H1 (cell line): ENCODE results near the gene LKAAEAR1. TPM values are rescaled to one million over a fixed set of nuclear protein-coding genes. Genes with fewer than 3 reads are reported as not detected.

Experiments used
- CTCF ChIA-PET: fragments of 300-600 bp; sonication (Branson Sonifier 250); formaldehyde crosslinking; loops from one replicate; lab custom pipeline; 2021; ENCODE audit not compliant: partially characterized antibody; lab: Charles Lee
- POLR2A ChIA-PET: fragments of 300-600 bp; sonication (Branson Sonifier 250); formaldehyde crosslinking; loops from one replicate; lab custom pipeline; 2021; ENCODE audit warnings: inconsistent platforms; ENCODE audit not compliant: partially characterized antibody; lab: Charles Lee
- DNase-seq, 2 experiments: peaks; one replicate each; pipeline versions ENCODE4 v3.0.0 to v3.0.0-alpha.2; 2010 to 2022; ENCODE audit warnings: low spot score in 2 of 2, low read depth in 1 of 2, mixed read lengths in 1 of 2
- FAIRE-seq: peaks from 2 replicates; lab custom pipeline; 2011; peaks lifted over from hg19 to GRCh38; lab: Jason Lieb, UNC
- H2AFZ ChIP-seq: 2 replicates; pipeline ENCODE4 v1.8.1; 2012; ENCODE audit warnings: low read length, inconsistent platforms
- H2AK5ac ChIP-seq: 2 replicates; pipeline ENCODE4 v1.6.1; 2013; ENCODE audit warnings: low read depth, low read length
- H2BK120ac ChIP-seq: replicated peaks from 2 replicates; pipeline ENCODE3; 2013; ENCODE audit warnings: low read depth, low read length, inconsistent platforms
- H2BK12ac ChIP-seq: 2 replicates; pipeline ENCODE4 v1.6.1; 2013; ENCODE audit warnings: low read depth, low read length
- H2BK15ac ChIP-seq: 2 replicates; pipeline ENCODE4 v1.6.1; 2013; ENCODE audit warnings: low read length
- H2BK20ac ChIP-seq: 2 replicates; pipeline ENCODE4 v1.6.1; 2013; ENCODE audit warnings: low read length
- H2BK5ac ChIP-seq: 2 replicates; pipeline ENCODE4 v1.6.1; 2013; ENCODE audit warnings: low read depth, low read length
- H3K14ac ChIP-seq: 2 replicates; pipeline ENCODE4 v1.6.1; 2013; ENCODE audit warnings: inconsistent platforms; ENCODE audit not compliant: insufficient read length
- H3K18ac ChIP-seq: 2 replicates; pipeline ENCODE4 v1.6.1; 2013; ENCODE audit warnings: low read length; ENCODE audit errors: extremely low read depth
- H3K23ac ChIP-seq: 2 replicates; pipeline ENCODE4 v1.6.1; 2013; ENCODE audit warnings: inconsistent platforms; ENCODE audit not compliant: insufficient read length
- H3K23me2 ChIP-seq: 2 replicates; pipeline ENCODE4 v1.6.1; 2013; ENCODE audit warnings: low read depth, low read length
- H3K27ac ChIP-seq: 2 replicates; pipeline ENCODE4 v1.6.1; 2011; ENCODE audit warnings: low read depth, low read length, inconsistent platforms
- H3K27me3 ChIP-seq, 4 experiments: replicated peaks in 1 of 4; 1 replicate in 1 of 4; 2 replicates in 3 of 4; pipeline versions ENCODE4 v1.6.1 to v1.8.1; 2011 to 2013; ENCODE audit warnings: low read length in 3 of 4, mild to moderate bottlenecking in 3 of 4, inconsistent platforms in 2 of 4, mixed read lengths in 2 of 4, moderate library complexity in 1 of 4; ENCODE audit not compliant: control insufficient read depth in 3 of 4, insufficient read depth in 3 of 4; ENCODE audit errors: extremely low read depth in 1 of 4
- H3K36me3 ChIP-seq, 4 experiments: 2 replicates each; pipeline versions ENCODE4 v1.6.1 to v1.8.1; 2011 to 2013; ENCODE audit warnings: mild to moderate bottlenecking in 4 of 4, low read length in 3 of 4, moderate library complexity in 2 of 4, control low read depth in 1 of 4, inconsistent platforms in 1 of 4; ENCODE audit not compliant: insufficient read depth in 4 of 4, control insufficient read depth in 2 of 4
- H3K4ac ChIP-seq: replicated peaks from 2 replicates; pipeline ENCODE3; 2013; ENCODE audit warnings: low read length, low read depth, mixed read lengths, inconsistent platforms; ENCODE audit not compliant: insufficient read length
- H3K4me1 ChIP-seq, 4 experiments: replicated peaks in 1 of 4; 1 replicate in 1 of 4; 2 replicates in 3 of 4; pipeline versions ENCODE4 v1.6.1 to v1.8.1; 2011 to 2013; ENCODE audit warnings: low read length in 3 of 4, inconsistent platforms in 2 of 4, mixed read lengths in 1 of 4; ENCODE audit not compliant: insufficient read depth in 4 of 4, control insufficient read depth in 3 of 4
- H3K4me2 ChIP-seq, 2 experiments: 2 replicates each; pipeline versions ENCODE4 v1.6.1 to v1.8.1; 2011 to 2013; ENCODE audit warnings: low read depth in 2 of 2, low read length in 2 of 2, control low read depth in 1 of 2, inconsistent platforms in 1 of 2, mild to moderate bottlenecking in 1 of 2; ENCODE audit not compliant: insufficient read depth in 1 of 2
- H3K4me3 ChIP-seq, 4 experiments: fragments of 200-600, 300-600 bp in 1 of 4; sonication (generic), shearing (Covaris generic), sonication (Bioruptor Twin) in 1 of 4; 2 replicates each; pipeline versions ENCODE4 v1.5.1 to v1.8.1; 2011 to 2016; ENCODE audit warnings: low read length in 4 of 4, low read depth in 3 of 4, control low read depth in 2 of 4, inconsistent platforms in 2 of 4, mild to moderate bottlenecking in 2 of 4, mixed read lengths in 1 of 4, moderate library complexity in 1 of 4; ENCODE audit not compliant: insufficient read depth in 2 of 4; ENCODE audit errors: extremely low read depth in 1 of 4
- H3K56ac ChIP-seq: replicated peaks from 2 replicates; pipeline ENCODE3; 2013; ENCODE audit warnings: low read depth, mild to moderate bottlenecking, mixed read lengths, low read length, inconsistent platforms; ENCODE audit not compliant: insufficient read length
- H3K79me1 ChIP-seq: 2 replicates; pipeline ENCODE4 v1.6.1; 2013; ENCODE audit warnings: low read depth, low read length, control low read depth
- H3K79me2 ChIP-seq, 2 experiments: 2 replicates each; pipeline versions ENCODE4 v1.6.1 to v1.8.1; 2012 to 2013; ENCODE audit warnings: low read length in 2 of 2, mild to moderate bottlenecking in 2 of 2, inconsistent platforms in 1 of 2; ENCODE audit not compliant: insufficient read depth in 2 of 2, control insufficient read depth in 1 of 2
- H3K9ac ChIP-seq, 4 experiments: replicated peaks in 1 of 4; 1 replicate in 1 of 4; 2 replicates in 3 of 4; pipeline versions ENCODE4 v1.6.1 to v1.8.1; 2011 to 2013; ENCODE audit warnings: low read depth in 3 of 4, low read length in 3 of 4, control low read depth in 2 of 4, mild to moderate bottlenecking in 2 of 4, moderate library complexity in 2 of 4, inconsistent platforms in 1 of 4; ENCODE audit errors: extremely low read depth in 1 of 4
- H3K9me3 ChIP-seq, 2 experiments: 2 replicates each; pipeline versions ENCODE4 v1.6.1 to v1.8.1; 2012 to 2013; ENCODE audit warnings: mild to moderate bottlenecking in 2 of 2, moderate library complexity in 2 of 2, control low read depth in 1 of 2, inconsistent platforms in 1 of 2, low read depth in 1 of 2, low read length in 1 of 2, mixed read lengths in 1 of 2; ENCODE audit not compliant: insufficient read depth in 2 of 2
- H4K20me1 ChIP-seq, 2 experiments: replicated peaks in 1 of 2; 2 replicates each; pipeline versions ENCODE3 to v1.8.1; 2011 to 2013; ENCODE audit warnings: inconsistent platforms in 2 of 2, low read length in 2 of 2, mild to moderate bottlenecking in 1 of 2; ENCODE audit not compliant: insufficient read depth in 2 of 2, control insufficient read depth in 1 of 2
- H4K5ac ChIP-seq: 2 replicates; pipeline ENCODE4 v1.6.1; 2013; ENCODE audit warnings: low read length, low read depth, mixed read lengths, inconsistent platforms; ENCODE audit not compliant: insufficient read length
- H4K8ac ChIP-seq: 2 replicates; pipeline ENCODE4 v1.8.0; 2013; ENCODE audit warnings: mild to moderate bottlenecking, moderate library complexity, low read length, inconsistent platforms; ENCODE audit not compliant: insufficient read depth; ENCODE audit errors: extremely low read depth
- H4K91ac ChIP-seq: replicated peaks from 2 replicates; pipeline ENCODE3; 2013; ENCODE audit warnings: low read length, mixed read lengths, inconsistent platforms; ENCODE audit not compliant: insufficient read length
- EZH2 ChIP-seq: fragments of 200-600 bp; sonication (generic); IDR thresholded peaks from 2 replicates; pipeline ENCODE4 v1.7.1; 2012; ENCODE audit warnings: low read depth, mild to moderate bottlenecking, moderate library complexity, low read length, inconsistent platforms; ENCODE audit not compliant: severe bottlenecking
- MAFK ChIP-seq: IDR thresholded peaks from 2 replicates; pipeline ENCODE4 v1.6.1; 2012; ENCODE audit warnings: low read depth, mild to moderate bottlenecking, improper control_type of control experiment, low read length
- POLR2AphosphoS5 ChIP-seq: IDR thresholded peaks from 2 replicates; pipeline ENCODE4 v1.6.1; 2011; ENCODE audit warnings: low read depth, low read length
- WGBS, 2 experiments: shearing (Covaris generic) in 1 of 2; methylation state at CpG; one replicate each; pipeline versions ENCODE4 v1.1.6 to v1.1.7; 2013 to 2015; ENCODE audit warnings: low lambda C conversion rate in 2 of 2, mixed read lengths in 2 of 2, inconsistent platforms in 1 of 2, low coverage in 1 of 2, missing lambda C conversion rate in 1 of 2; ENCODE audit not compliant: insufficient replicate concordance in 2 of 2, insufficient coverage in 1 of 2, insufficient read length in 1 of 2; ENCODE audit errors: extremely low coverage in 1 of 2, missing lambda C conversion rate in 1 of 2; 5-methylcytosine and 5-hydroxymethylcytosine counted together
- polyA plus RNA-seq, 7 experiments: library from polyadenylated mRNA; depleted of rRNA in 3 of 7; stranded (reverse) in 5 of 7; unstranded in 2 of 7; fragments of >200 nt in 5 of 7; fragments of 200-250 nt in 2 of 7; gene quantifications; 1 replicate in 5 of 7; 2 replicates in 1 of 7; 4 replicates in 1 of 7; pipeline versions ENCODE4 v1.2.1 to v1.2.3, GENCODE V29; 2011 to 2013; ENCODE audit warnings: missing spikeins in 2 of 7, mixed read lengths in 2 of 7
- total RNA-seq: library from RNA; stranded (reverse); fragmentation: NEBNext Ultra II Directional; extraction: Animal tissue kit (Norgen Biotek cat#: 25700); gene quantifications from 2 replicates; pipeline ENCODE4 v1.2.1, GENCODE V29; 2021

Gene LKAAEAR1
- total and polyA plus RNA-seq, 2 of the 8 experiments (the other 6 are each of a cell fraction or from before 2014, with no cell fraction given) = 0.41 to 0.53 TPM

DNA sequence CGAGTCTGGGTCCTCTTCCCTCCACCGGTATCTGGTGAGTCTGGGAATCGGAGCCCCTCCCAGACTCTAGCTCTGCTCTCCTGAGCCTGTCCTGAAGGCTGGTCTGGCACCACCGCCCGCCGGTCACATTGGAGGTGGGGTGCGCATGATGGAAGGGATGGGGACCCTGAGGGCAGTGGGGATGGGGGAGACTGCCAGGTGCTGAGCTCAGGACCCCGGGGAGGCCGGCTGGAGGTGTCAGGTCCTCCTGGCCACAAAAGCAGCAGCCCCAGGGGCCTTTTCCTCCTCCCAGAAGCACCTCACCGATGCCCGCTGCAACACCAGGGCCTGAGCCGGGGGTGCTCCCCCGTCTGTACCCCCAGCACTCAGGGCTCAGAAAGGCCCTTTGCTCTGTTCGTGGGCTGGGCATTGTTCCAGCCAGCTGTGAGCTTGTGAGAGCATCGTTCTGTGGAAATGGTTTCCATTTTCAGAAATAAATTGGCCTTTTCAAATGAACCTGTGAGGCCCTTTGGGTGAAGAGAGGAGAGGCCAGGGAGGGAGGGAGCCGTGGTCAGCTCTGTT is 25.7 kb upstream of the LKAAEAR1 start:
- Histone ChIP-seq H3K27me3 (no peaks in the 10 kb centered on the region), H3K18ac (no peak overlapping the region), H3K4me2 (no peak overlapping the region), H3K4me3 (no peak overlapping the region), H3K14ac (no peak overlapping the region), H4K91ac (no peak overlapping the region), H3K79me1 (no peaks in the 10 kb centered on the region), H4K20me1 (peaks cover 2 to 4% of the 10 kb centered on the region in 2 experiments), H3K79me2 (no peaks in the 10 kb centered on the region), H3K9me3 (no peaks in the 10 kb centered on the region), H2AK5ac (no peak overlapping the region), H2BK15ac (no peak overlapping the region), H2AFZ (no peak overlapping the region), H3K4ac (no peak overlapping the region), H2BK5ac (no peak overlapping the region), H2BK12ac (no peak overlapping the region), H3K4me1 (no peaks in the 10 kb centered on the region), H4K8ac (0 out of 2 replicates have a peak overlapping the region, but pooled peaks have one; percentile 5), H3K56ac (no peak overlapping the region)
- peak in 1 of 2 experiments; percentile 37 for DNase-seq
- no peak for FAIRE-seq
- POLR2A ChIA-PET = no interaction called here
- WGBS, 2 experiments = 91% methylated on average over 16 of the region's 16 CpGs; no CpG with 5 or more reads in 1 of the 2 experiments
- TF ChIP-seq MAFK (no peak), POLR2AphosphoS5 (no peak), EZH2 (no peak)
- TF ChIP-seq, all 59 proteins: peak for 0
- Histone ChIP-seq H2BK20ac (no peak overlapping the region), H3K23me2 (no peaks in the 10 kb centered on the region), H3K23ac (no peak overlapping the region), H3K27ac (no peak overlapping the region), H3K9ac (no peak overlapping the region), H4K5ac (no peak overlapping the region), H3K36me3 (no peaks in the 10 kb centered on the region), H2BK120ac (no peak overlapping the region)
- CTCF ChIA-PET = interaction anchor here (1.1 to 6.4 kb wide), 5 partner anchors 8 to 113 kb away, joined by 3 to 59 read pairs (median 5); partner anchors contain the start of gene LKAAEAR1
